Fibroblast of lung (primary cell): ENCODE results near the gene RPS6KA2. TPM values are rescaled to one million over a fixed set of nuclear protein-coding genes. Genes with fewer than 3 reads are reported as not detected.

Experiments used
- DNase-seq, 2 donors: peaks; one replicate each; pipeline versions ENCODE4 v3.0.0 to v3.0.0-alpha.2; 2010; ENCODE audit warnings: low read depth in 2 of 2
- H2AFZ ChIP-seq: 2 replicates; pipeline ENCODE4 v1.5.1; 2012; ENCODE audit warnings: low read length, control low read depth, inconsistent platforms
- H3K27ac ChIP-seq: 2 replicates; pipeline ENCODE4 v1.5.1; 2011; ENCODE audit warnings: low read length, control low read depth; ENCODE audit not compliant: insufficient read depth
- H3K27me3 ChIP-seq: 2 replicates; pipeline ENCODE4 v1.5.1; 2011; ENCODE audit warnings: mild to moderate bottlenecking, low read length; ENCODE audit not compliant: control insufficient read depth, insufficient read depth
- H3K36me3 ChIP-seq: 2 replicates; pipeline ENCODE4 v1.5.1; 2011; ENCODE audit warnings: low read length; ENCODE audit not compliant: control insufficient read depth, insufficient read depth
- H3K4me1 ChIP-seq: 2 replicates; pipeline ENCODE4 v1.5.1; 2011; ENCODE audit warnings: low read length; ENCODE audit not compliant: control insufficient read depth, insufficient read depth; ENCODE audit errors: extremely low read depth
- H3K4me2 ChIP-seq: 2 replicates; pipeline ENCODE4 v1.5.1; 2011; ENCODE audit warnings: low read length, control low read depth; ENCODE audit not compliant: insufficient read depth; ENCODE audit errors: extremely low read depth
- H3K4me3 ChIP-seq, 4 experiments: fragments of 200-600 bp in 1 of 4; sonication (generic) in 1 of 4; replicated peaks in 1 of 4; 2 replicates each; pipeline ENCODE4 v1.5.1; 2011 to 2016; ENCODE audit warnings: low read length in 4 of 4, low read depth in 3 of 4, mild to moderate bottlenecking in 3 of 4, control low read depth in 2 of 4, inconsistent platforms in 1 of 4, mixed read lengths in 1 of 4; ENCODE audit not compliant: insufficient read depth in 1 of 4; ENCODE audit errors: control extremely low read depth in 1 of 4
- H3K79me2 ChIP-seq: 2 replicates; pipeline ENCODE4 v1.5.1; 2012; ENCODE audit warnings: mild to moderate bottlenecking, low read length, inconsistent platforms; ENCODE audit not compliant: control insufficient read depth, insufficient read depth
- H3K9ac ChIP-seq: 2 replicates; pipeline ENCODE4 v1.5.1; 2011; ENCODE audit warnings: mild to moderate bottlenecking, low read length, control low read depth; ENCODE audit not compliant: insufficient read depth
- H3K9me3 ChIP-seq: 2 replicates; pipeline ENCODE4 v1.5.1; 2012; ENCODE audit warnings: low read depth, low read length; ENCODE audit not compliant: control insufficient read depth, insufficient read depth
- H4K20me1 ChIP-seq: 2 replicates; pipeline ENCODE4 v1.5.1; 2011; ENCODE audit warnings: low read length; ENCODE audit not compliant: control insufficient read depth, insufficient read depth; ENCODE audit errors: extremely low read depth
- EZH2 ChIP-seq: IDR thresholded peaks from 2 replicates; pipeline ENCODE4 v1.5.1; 2012; ENCODE audit warnings: low read length, control low read depth, mild to moderate bottlenecking; ENCODE audit errors: missing control alignments
- polyA plus RNA-seq, 2 donors: library from polyadenylated mRNA; depleted of rRNA in 1 of 2; stranded (reverse) in 1 of 2; unstranded in 1 of 2; fragments of >200 nt; gene quantifications; 2 replicates each; pipeline ENCODE4 v1.2.1, GENCODE V29; 2011 to 2012; ENCODE audit warnings: missing spikeins in 1 of 2
- total RNA-seq: library from RNA; depleted of rRNA; stranded (reverse); fragments of >200 nt; gene quantifications from 2 replicates; pipeline ENCODE4 v1.2.1, GENCODE V29; 2014
- TF ChIP-seq, protein P1 (sequence below), 2 donors: IDR thresholded peaks in 1 of 2; conservative IDR thresholded peaks in 1 of 2; 1 replicate in 1 of 2; 2 replicates in 1 of 2; pipeline ENCODE4 v1.5.1; 2011 to 2012; ENCODE audit warnings: low read length in 2 of 2, control low read depth in 1 of 2, inconsistent platforms in 1 of 2, low read depth in 1 of 2, mild to moderate bottlenecking in 1 of 2

The RPS6KA2 gene
- total and polyA plus RNA-seq, 2 donors (not counting 1 experiment from before 2014, with no cell fraction given) = 66.8 to 116 TPM

DNA sequence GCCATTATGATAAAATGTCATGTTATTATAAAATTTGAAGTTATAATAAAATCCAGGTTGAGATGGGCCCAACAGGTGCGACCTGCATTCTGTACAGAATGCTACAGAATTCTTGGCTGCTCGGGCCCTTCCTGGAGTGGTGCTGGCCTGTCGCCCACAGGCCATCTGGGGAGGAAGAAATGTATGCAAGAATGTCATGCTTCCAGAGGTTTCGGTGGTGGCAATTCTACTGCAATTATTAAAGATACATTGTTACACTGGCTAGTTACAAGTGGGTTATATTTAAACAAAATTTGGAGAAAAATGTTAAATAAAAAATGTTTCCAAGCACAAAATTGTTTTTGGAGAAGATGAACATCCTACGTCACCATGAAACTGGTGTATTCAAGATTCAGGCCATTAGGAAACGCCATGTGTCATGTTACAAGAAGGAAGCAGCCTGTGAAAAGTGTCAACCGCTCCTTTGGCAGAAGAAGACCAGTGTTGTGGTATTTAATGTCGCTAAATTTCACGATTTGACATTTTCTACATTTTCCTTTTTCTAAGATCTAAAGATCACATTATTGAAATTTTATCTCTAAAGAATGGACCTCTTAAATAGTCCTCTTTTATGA is 47.7 kb downstream of the RPS6KA2 start:
- Histone ChIP-seq H2AFZ (no peak overlapping the region), H3K4me3 (no peak overlapping the region), H3K4me1 (no peaks in the 10 kb centered on the region), H4K20me1 (no peaks in the 10 kb centered on the region), H3K9ac (no peak overlapping the region), H3K27ac (no peak overlapping the region), H3K79me2 (no peaks in the 10 kb centered on the region), H3K36me3 (no peaks in the 10 kb centered on the region), H3K4me2 (no peak overlapping the region), H3K27me3 (no peaks in the 10 kb centered on the region), H3K9me3 (no peaks in the 10 kb centered on the region)
- no peak for DNase-seq
- no peak for TF ChIP-seq EZH2
- TF ChIP-seq, protein P1, sequence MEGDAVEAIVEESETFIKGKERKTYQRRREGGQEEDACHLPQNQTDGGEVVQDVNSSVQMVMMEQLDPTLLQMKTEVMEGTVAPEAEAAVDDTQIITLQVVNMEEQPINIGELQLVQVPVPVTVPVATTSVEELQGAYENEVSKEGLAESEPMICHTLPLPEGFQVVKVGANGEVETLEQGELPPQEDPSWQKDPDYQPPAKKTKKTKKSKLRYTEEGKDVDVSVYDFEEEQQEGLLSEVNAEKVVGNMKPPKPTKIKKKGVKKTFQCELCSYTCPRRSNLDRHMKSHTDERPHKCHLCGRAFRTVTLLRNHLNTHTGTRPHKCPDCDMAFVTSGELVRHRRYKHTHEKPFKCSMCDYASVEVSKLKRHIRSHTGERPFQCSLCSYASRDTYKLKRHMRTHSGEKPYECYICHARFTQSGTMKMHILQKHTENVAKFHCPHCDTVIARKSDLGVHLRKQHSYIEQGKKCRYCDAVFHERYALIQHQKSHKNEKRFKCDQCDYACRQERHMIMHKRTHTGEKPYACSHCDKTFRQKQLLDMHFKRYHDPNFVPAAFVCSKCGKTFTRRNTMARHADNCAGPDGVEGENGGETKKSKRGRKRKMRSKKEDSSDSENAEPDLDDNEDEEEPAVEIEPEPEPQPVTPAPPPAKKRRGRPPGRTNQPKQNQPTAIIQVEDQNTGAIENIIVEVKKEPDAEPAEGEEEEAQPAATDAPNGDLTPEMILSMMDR (conservative IDR thresholded peaks at IDR 0.05 in 1 of 2, IDR thresholded peaks at IDR 0.05 in 1 of 2; ENCODE audit: low read depth in 1 of 2, low read length in 2 of 2) = no peak

DNA sequence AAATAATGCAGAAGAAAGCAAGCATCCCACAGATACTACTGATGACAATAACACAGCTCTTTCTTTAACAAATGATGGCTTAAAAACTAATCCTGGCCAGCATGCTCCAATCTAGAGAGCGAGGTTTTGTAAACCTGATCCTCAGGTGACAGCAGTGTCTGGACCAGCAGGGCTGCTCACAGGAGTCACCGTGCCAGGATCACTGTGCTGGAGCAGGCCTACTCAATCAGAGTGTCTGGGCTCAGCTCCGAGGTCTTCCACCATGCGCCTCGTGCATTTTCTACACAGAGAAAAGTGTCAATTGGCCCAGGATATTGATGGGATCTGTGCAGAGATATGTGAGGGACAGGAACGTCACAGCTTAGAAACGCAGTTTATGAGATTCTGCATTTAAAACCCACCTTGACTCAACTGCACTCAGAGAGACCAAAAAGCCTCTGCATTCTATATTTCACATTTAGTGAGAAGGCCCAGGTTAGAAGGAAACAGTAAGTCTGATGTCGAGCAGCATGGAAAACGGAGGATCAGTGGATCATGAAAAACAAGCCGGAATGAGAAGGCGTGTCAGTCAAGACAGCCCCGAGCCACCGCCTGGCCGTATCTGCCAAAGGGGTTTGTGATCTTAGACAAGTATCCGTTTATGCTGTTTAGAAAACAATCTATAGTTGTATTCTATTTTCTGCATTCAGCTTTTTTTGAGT is 48.4 kb downstream of the RPS6KA2 start:
- Histone ChIP-seq H3K9me3 (no peaks in the 10 kb centered on the region), H2AFZ (no peak overlapping the region), H3K36me3 (no peaks in the 10 kb centered on the region), H3K4me2 (no peak overlapping the region), H3K27ac (no peak overlapping the region), H3K79me2 (peaks cover 2% of the 10 kb centered on the region), H3K4me3 (no peak overlapping the region), H3K9ac (no peak overlapping the region), H4K20me1 (no peaks in the 10 kb centered on the region), H3K4me1 (no peaks in the 10 kb centered on the region), H3K27me3 (no peaks in the 10 kb centered on the region)
- DNase-seq = no peak
- TF ChIP-seq, protein P1 (conservative IDR thresholded peaks at IDR 0.05 in 1 of 2, IDR thresholded peaks at IDR 0.05 in 1 of 2; ENCODE audit: low read depth in 1 of 2, low read length in 2 of 2) = no peak
- no peak for TF ChIP-seq EZH2

DNA sequence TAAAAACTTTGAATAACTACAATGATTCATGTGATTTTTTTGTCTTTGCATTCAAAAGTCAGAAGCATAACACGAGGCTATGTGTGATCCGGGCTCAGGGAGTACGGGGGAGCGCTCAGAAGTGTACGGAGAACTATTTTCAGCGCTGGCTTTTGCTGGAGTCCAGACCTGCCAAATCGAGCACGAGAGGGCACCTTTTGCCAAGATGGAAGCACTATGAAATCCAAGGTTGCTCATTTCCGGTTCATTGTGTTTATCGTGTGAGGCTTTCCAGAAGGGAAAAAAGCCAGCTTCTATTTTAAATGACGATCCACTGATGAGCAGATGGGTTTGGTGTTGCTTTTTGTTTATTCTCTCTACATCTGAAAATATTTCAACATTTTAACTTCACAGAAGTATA is 51.8 kb downstream of the RPS6KA2 start:
- TF ChIP-seq EZH2 = no peak
- TF ChIP-seq, protein P1 (conservative IDR thresholded peaks at IDR 0.05 in 1 of 2, IDR thresholded peaks at IDR 0.05 in 1 of 2; ENCODE audit: low read depth in 1 of 2, low read length in 2 of 2) = no peak
- Histone ChIP-seq H3K27me3 (no peaks in the 10 kb centered on the region), H3K4me2 (peak overlapping the region; percentile 62), H3K27ac (peak overlapping the region; percentile 37), H3K4me3 (no peak overlapping the region), H3K9me3 (no peaks in the 10 kb centered on the region), H4K20me1 (no peaks in the 10 kb centered on the region), H3K79me2 (peaks cover 10% of the 10 kb centered on the region), H3K4me1 (peaks cover 11% of the 10 kb centered on the region), H3K36me3 (no peaks in the 10 kb centered on the region), H3K9ac (no peak overlapping the region), H2AFZ (no peak overlapping the region)
- DNase-seq = peak in 1 of 2 donors; percentile 38
